ENCODE measurements around the gene RCOR1. TPM values are rescaled to one million over a fixed set of nuclear protein-coding genes. Genes with fewer than 3 reads are reported as not detected.

The RCOR1 gene
- total RNA-seq, 2 experiments from 2014 or later, result 22.4 to 24.7 TPM

DNA sequence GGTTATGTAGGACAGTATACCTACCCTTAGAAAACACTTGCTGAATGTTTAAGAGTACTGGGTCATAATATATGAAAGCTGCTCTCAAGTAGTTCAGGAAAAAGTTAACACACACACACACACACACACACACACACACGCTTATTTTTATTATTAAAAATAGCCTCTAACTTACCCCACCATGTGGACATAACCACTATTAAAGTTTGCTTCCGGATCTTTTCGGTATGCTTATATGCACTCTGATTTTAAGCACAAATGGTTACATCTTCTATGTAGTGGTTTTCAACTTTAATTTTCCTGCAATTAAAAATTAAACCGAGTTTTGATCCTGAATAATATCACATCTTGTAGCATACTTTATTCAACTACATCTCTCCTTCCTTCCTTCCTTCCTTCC is 99.9 kb downstream of the RCOR1 start:
- Mint-ChIP-seq H3K4me1 (ENCODE audit: low read depth) (peaks cover 12% of the 10 kb centered on the region), H3K27ac (no peak overlapping the region), H3K9me3 (ENCODE audit: insufficient read depth) (no peaks in the 10 kb centered on the region), H3K36me3 (ENCODE audit: low read depth) (no peaks in the 10 kb centered on the region), H3K27me3 (ENCODE audit: low read depth) (no peaks in the 10 kb centered on the region), H3K4me3 (no peak overlapping the region)
- CTCF ChIA-PET, result no interaction called here
- POLR2A ChIA-PET, result no interaction called here
- ATAC-seq (no peak), DNase-seq (no peak)

DNA sequence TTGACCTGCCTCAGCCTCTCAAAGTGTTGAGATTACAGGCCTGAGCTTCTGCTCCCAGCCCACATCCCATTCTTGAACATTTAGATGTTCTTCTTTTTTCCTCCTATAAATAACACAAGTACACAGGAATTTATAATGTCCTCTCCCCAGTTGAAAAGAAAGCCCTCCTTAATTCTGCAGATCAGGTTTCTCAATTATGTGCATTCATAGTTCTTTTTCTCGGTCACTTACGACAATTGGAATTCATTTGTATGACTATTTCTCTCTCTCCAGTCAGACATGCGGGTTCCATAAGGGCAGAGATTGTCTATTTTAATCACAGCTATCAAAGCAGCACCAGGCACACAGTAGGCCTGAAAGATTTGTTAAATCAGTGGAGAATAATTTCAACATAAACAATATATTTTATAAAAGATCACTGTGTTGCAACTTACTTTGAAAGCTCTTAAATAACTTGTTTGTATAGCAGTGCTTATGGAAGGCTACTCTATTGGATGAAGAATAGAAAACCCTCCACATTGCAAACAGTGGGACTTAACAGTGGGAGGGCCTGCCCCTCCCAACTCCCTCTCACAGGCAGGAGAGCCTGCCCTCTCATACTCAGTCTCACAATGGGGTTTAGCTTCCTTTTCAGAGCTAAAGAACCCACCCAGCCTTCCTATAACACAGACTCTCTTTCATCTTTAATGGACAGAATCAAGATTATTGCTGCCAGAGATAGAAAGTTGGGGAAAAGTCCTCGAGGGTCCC is 100.7 kb downstream of the RCOR1 start:
- POLR2A ChIA-PET, result interaction anchor here (0.6 to 1.1 kb wide), 2 partner anchors 81 to 90 kb away, joined by 3 to 4 read pairs; no protein-coding TSS in a partner anchor
- H3K4me1 Mint-ChIP-seq (ENCODE audit: low read depth), result peaks cover 14% of the 10 kb centered on the region
- DNase-seq, result no peak
- no peak for ATAC-seq
- CTCF ChIA-PET, result interaction anchor here (0.6 to 3.2 kb wide), 22 partner anchors 10 to 494 kb away, joined by 3 to 30 read pairs (median 8); no protein-coding TSS in a partner anchor
- H3K9me3 Mint-ChIP-seq (ENCODE audit: insufficient read depth), result no peaks in the 10 kb centered on the region
- H3K36me3 Mint-ChIP-seq (ENCODE audit: low read depth), result no peaks in the 10 kb centered on the region
- H3K4me3 Mint-ChIP-seq, result no peak overlapping the region
- no peaks in the 10 kb centered on the region for H3K27me3 Mint-ChIP-seq (ENCODE audit: low read depth)
- H3K27ac Mint-ChIP-seq, result no peak overlapping the region

DNA sequence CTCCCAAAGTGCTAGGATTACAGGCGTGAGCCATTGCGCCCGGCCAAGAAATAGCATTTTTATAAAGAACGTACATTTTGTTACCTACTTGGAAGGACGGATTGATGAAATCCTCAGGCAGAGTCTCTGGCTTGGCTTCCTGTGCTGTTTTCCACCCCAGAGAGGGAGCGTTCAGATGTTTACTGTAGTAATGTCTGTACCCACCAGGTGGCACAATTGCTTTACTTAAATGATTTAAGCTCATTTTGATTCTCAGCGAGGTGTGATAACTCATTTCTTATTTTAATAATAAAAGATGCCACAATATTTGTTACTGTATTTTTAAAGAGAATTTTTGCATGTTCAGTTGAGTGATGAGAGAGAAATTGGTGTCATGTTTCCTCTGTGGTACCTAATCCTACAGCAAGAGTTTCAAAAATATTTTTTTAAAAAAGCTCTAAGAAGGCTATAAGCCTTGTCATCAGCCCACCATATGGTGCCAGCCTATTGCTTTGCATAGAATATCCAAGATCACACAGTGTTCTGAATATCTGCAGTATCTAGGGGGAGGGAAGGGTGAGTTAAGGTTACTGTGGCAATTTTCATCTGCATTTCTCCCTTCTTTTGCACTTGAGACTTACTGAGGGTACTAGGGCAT is 102.2 kb downstream of the RCOR1 start:
- Mint-ChIP-seq H3K4me1 (ENCODE audit: low read depth) (peaks cover 14% of the 10 kb centered on the region), H3K9me3 (ENCODE audit: insufficient read depth) (no peaks in the 10 kb centered on the region), H3K36me3 (ENCODE audit: low read depth) (no peaks in the 10 kb centered on the region), H3K27me3 (ENCODE audit: low read depth) (no peaks in the 10 kb centered on the region), H3K4me3 (no peak overlapping the region), H3K27ac (no peak overlapping the region)
- ChIA-PET CTCF (interaction anchor here (0.7 to 3.2 kb wide), 44 partner anchors 9 to 598 kb away, joined by 3 to 30 read pairs (median 5); no protein-coding TSS in a partner anchor), POLR2A (interaction anchor here (0.6 to 1.0 kb wide), 3 partner anchors 9 to 361 kb away, joined by 3 read pairs; no protein-coding TSS in a partner anchor)
- DNase-seq, result peak; percentile 77
- ATAC-seq, result no peak

DNA sequence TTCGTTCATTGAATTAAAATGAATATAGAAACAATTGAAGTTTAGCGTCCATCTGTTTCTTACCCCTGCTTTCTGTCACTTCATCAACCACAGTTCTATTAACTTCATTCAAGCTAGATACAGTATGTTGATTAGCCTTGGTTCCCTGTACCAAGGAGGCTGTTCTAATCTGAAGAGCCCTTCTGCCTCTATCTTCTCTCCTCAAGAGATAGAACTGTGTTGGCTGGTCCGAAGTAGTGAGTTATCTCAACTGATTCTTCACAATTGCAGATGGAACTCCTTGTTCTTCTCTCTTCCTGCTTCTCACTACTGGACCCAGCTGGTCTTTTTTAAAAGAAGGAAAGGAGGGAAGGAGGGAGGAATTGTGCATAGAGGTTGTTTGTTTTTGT is 102.7 kb downstream of the RCOR1 start:
- no peak overlapping the region for H3K27ac Mint-ChIP-seq
- no peaks in the 10 kb centered on the region for H3K27me3 Mint-ChIP-seq (ENCODE audit: low read depth)
- H3K4me1 Mint-ChIP-seq (ENCODE audit: low read depth), result peaks cover 14% of the 10 kb centered on the region
- ATAC-seq (no peak), DNase-seq (no peak)
- H3K4me3 Mint-ChIP-seq, result no peak overlapping the region
- ChIA-PET CTCF (interaction anchor here (0.7 to 3.2 kb wide), 43 partner anchors 8 to 598 kb away, joined by 3 to 30 read pairs (median 5); no protein-coding TSS in a partner anchor), POLR2A (interaction anchor here (0.6 to 1.0 kb wide), 2 partner anchors 9 to 360 kb away, joined by 3 read pairs; no protein-coding TSS in a partner anchor)
- H3K36me3 Mint-ChIP-seq (ENCODE audit: low read depth), result no peaks in the 10 kb centered on the region
- H3K9me3 Mint-ChIP-seq (ENCODE audit: insufficient read depth), result no peaks in the 10 kb centered on the region

DNA sequence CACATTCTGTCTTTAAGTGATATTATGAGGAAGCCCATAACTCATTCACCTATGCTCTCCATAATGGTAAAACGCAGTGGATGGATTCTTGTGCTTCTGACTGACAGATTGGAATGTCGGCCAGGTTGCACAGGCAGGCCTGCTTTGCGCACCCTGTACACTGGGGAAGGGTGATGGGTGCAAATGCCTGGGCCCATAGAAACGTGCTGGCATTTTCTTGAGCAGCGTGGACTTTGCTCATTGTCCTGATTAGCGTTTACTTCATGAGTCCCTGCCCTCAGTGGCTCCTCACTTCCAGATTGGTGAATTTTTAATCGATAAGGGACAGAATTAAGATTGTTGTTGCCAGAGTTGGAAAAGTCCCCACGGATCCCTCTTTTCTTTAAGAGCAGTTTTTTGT is 103.9 kb downstream of the RCOR1 start:
- CTCF ChIA-PET, result interaction anchor here (1.4 to 3.2 kb wide), 6 partner anchors 9 to 222 kb away, joined by 4 to 30 read pairs (median 12); no protein-coding TSS in a partner anchor
- Mint-ChIP-seq H3K4me3 (no peak overlapping the region), H3K9me3 (ENCODE audit: insufficient read depth) (no peaks in the 10 kb centered on the region), H3K36me3 (ENCODE audit: low read depth) (peaks cover 6% of the 10 kb centered on the region), H3K27me3 (ENCODE audit: low read depth) (no peaks in the 10 kb centered on the region), H3K27ac (no peak overlapping the region), H3K4me1 (ENCODE audit: low read depth) (peaks cover 14% of the 10 kb centered on the region)
- no peak for ATAC-seq
- POLR2A ChIA-PET, result no interaction called here
- no peak for DNase-seq

DNA sequence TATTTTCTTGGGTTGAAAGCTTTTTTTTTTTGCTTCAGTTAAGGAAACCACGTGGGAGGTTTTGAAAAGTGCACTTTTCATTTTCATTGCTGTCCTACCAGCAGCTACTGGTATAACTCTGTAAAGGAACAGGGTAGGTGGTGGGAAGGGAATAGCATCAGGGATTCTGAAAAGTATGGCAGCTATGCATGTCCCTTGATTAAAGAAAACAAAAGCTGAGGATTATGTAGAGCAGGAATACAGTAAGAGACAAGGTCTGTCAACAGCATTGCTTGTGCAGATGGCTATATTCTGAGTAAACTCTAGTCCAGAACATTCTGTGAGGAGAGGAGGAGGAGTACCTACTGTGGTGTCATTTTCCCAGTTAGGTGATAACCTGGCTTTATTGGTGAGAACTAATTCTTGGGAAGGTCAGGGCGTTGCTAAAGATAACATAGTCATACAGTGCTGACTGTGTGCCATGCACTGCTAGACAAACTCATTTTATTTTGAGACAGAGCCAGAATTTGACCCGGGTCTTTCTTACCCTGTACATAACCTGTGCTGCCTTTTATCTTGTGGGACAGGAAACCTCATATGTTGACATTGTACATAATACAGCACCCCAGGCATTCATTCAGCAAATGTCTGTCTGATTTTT is 104.5 kb downstream of the RCOR1 start:
- Mint-ChIP-seq H3K36me3 (ENCODE audit: low read depth) (peaks cover 12% of the 10 kb centered on the region), H3K27me3 (ENCODE audit: low read depth) (no peaks in the 10 kb centered on the region), H3K9me3 (ENCODE audit: insufficient read depth) (no peaks in the 10 kb centered on the region), H3K4me3 (no peak overlapping the region), H3K4me1 (ENCODE audit: low read depth) (peaks cover 14% of the 10 kb centered on the region), H3K27ac (no peak overlapping the region)
- ATAC-seq, result no peak
- POLR2A ChIA-PET, result no interaction called here
- DNase-seq, result no peak
- CTCF ChIA-PET, result interaction anchor here (1.4 kb wide), 2 partner anchors 102 to 204 kb away, joined by 4 to 5 read pairs; no protein-coding TSS in a partner anchor

DNA sequence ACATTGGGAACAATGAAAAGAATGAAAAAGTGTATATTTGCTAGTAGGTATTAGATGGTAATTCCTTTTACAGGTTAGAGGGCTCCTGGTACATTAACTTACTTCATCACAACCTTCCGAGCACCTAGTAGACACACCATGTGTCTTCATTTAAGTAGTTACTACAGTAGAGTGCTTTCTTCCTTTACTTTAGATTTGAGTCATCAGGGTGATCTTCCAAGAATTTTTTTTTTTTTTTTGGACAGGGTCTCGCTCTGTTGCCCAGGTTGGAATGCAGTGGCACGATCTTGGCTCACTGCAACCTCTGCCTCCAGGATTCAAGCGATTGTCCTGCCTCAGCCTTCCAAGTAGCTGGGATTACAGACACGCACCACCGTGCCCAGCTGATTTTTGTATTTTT is 105.1 kb downstream of the RCOR1 start:
- DNase-seq (no peak), ATAC-seq (no peak)
- no peaks in the 10 kb centered on the region for H3K27me3 Mint-ChIP-seq (ENCODE audit: low read depth)
- ChIA-PET CTCF (no interaction called here), POLR2A (no interaction called here)
- H3K4me1 Mint-ChIP-seq (ENCODE audit: low read depth), result peaks cover 14% of the 10 kb centered on the region
- H3K36me3 Mint-ChIP-seq (ENCODE audit: low read depth), result peaks cover 17% of the 10 kb centered on the region
- no peak overlapping the region for H3K4me3 Mint-ChIP-seq
- H3K9me3 Mint-ChIP-seq (ENCODE audit: insufficient read depth), result no peaks in the 10 kb centered on the region
- H3K27ac Mint-ChIP-seq, result no peak overlapping the region

DNA sequence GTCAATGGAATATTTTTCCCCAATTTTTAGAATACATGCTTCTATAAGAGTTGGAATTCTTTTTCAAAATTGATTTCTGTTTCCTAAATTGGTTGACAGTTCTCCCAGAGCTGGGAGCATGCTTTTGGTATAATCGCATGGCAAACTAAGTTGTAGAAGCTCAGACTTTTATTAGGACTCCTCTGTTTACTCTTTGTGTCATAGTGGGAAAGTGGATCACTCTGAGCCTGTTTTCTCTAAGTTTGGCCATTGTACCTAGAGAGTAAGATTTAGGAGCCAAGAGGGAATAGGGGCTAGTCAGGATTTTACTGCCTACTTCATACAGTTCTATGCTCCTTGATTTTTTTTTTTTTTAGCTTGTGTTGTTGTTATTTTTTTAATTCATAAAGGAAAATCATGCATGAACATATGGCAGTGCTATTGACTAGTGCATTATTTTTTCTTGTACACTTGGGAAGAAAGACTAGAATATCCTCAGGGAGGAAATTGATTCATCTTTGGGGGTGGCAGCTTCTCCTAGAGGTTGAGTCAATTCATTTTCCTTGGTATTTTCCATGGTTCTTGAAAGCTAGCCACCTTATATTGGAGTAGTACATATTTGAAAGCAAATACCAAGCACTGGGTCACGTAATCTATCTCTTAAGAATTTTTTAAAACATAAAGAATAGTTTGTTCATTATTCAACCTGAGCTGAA is 107.1 kb downstream of the RCOR1 start:
- DNase-seq (no peak), ATAC-seq (no peak)
- H3K4me3 Mint-ChIP-seq, result no peak overlapping the region
- H3K36me3 Mint-ChIP-seq (ENCODE audit: low read depth), result peaks cover 33% of the 10 kb centered on the region
- H3K9me3 Mint-ChIP-seq (ENCODE audit: insufficient read depth), result no peaks in the 10 kb centered on the region
- H3K4me1 Mint-ChIP-seq (ENCODE audit: low read depth), result peaks cover 14% of the 10 kb centered on the region
- CTCF ChIA-PET, result interaction anchor here (0.5 to 1.3 kb wide), 5 partner anchors 10 to 324 kb away, joined by 3 to 4 read pairs (median 3); no protein-coding TSS in a partner anchor
- H3K27me3 Mint-ChIP-seq (ENCODE audit: low read depth), result no peaks in the 10 kb centered on the region
- H3K27ac Mint-ChIP-seq, result no peak overlapping the region
- POLR2A ChIA-PET, result interaction anchor here (1.3 kb wide), 1 partner anchor 18 kb away, joined by 3 read pairs; no protein-coding TSS in a partner anchor

DNA sequence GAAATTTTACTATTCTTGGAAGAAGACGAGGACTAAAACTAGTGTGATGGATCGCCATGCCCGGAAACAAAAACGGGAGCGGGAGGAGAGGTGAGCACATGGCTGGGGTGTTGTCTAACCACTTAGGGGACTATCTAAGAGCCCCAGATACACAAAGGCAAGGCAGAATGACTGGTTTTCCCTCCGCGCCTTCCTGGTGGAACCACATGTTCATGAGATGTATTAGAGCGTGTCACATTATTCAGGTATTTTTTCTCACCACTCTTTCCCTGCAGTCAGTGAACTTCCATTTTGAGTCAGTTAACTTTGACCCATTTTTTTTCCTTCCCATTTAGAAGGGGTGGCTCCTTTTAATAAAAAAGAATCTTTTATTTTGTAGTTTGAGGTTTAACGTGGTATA is 116.0 kb downstream of the RCOR1 start:
- H3K27ac Mint-ChIP-seq, result no peak overlapping the region
- DNase-seq (no peak), ATAC-seq (no peak)
- ChIA-PET POLR2A (no interaction called here), CTCF (interaction anchor here (1.2 kb wide), 1 partner anchor 9 kb away, joined by 3 read pairs; no protein-coding TSS in a partner anchor)
- H3K4me3 Mint-ChIP-seq, result no peak overlapping the region
- H3K9me3 Mint-ChIP-seq (ENCODE audit: insufficient read depth), result no peaks in the 10 kb centered on the region
- H3K4me1 Mint-ChIP-seq (ENCODE audit: low read depth), result no peaks in the 10 kb centered on the region
- H3K27me3 Mint-ChIP-seq (ENCODE audit: low read depth), result no peaks in the 10 kb centered on the region
- peaks cover 32% of the 10 kb centered on the region for H3K36me3 Mint-ChIP-seq (ENCODE audit: low read depth)

DNA sequence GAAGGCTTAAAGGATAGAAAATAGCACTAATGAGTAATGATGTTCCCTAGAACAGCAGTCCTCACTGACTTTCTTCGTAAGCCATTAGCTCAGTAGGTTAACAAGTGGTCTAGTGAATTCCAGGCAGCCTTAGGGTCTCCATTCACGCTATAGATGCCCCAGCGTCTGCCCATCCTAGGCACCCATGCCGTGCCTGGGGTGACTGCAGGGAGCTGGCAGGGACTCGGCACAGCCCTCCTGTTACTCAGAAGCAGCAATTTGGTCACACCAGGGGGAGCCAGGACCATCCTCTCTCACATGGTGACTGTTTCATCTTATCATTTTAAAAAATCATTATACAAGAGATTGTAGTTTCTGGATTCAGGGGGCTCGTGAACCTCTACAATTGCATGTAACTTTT is 118.8 kb downstream of the RCOR1 start:
- H3K36me3 Mint-ChIP-seq (ENCODE audit: low read depth), result peaks cover 29% of the 10 kb centered on the region
- no peaks in the 10 kb centered on the region for H3K4me1 Mint-ChIP-seq (ENCODE audit: low read depth)
- H3K9me3 Mint-ChIP-seq (ENCODE audit: insufficient read depth), result no peaks in the 10 kb centered on the region
- no peak overlapping the region for H3K4me3 Mint-ChIP-seq
- H3K27ac Mint-ChIP-seq, result no peak overlapping the region
- no peaks in the 10 kb centered on the region for H3K27me3 Mint-ChIP-seq (ENCODE audit: low read depth)
- DNase-seq, result no peak
- no peak for ATAC-seq
- ChIA-PET CTCF (interaction anchor here (2.0 kb wide), 1 partner anchor 17 kb away, joined by 11 read pairs; no protein-coding TSS in a partner anchor), POLR2A (no interaction called here)

DNA sequence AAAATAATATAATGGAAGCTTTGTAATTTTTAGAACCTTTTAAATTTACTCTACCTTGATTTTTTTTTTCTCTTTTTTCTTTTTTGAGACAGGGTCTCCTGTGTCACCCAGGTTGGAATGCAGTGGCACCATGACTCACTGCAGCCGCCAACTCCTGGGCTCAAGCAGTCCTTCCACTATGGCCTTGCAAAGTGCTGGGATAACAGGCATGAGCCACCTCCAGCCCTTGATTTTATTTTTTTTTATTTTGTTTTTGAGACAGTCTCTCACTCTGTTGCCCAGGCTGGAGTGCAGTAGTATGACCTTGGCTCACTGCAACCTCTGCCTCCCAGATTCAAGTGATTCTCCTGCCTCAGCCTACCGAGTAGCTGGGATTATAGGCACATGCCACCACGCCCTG is 119.5 kb downstream of the RCOR1 start:
- ATAC-seq (no peak), DNase-seq (no peak)
- no peak overlapping the region for H3K27ac Mint-ChIP-seq
- H3K4me1 Mint-ChIP-seq (ENCODE audit: low read depth), result peaks cover under 1% of the 10 kb centered on the region
- H3K36me3 Mint-ChIP-seq (ENCODE audit: low read depth), result peaks cover 30% of the 10 kb centered on the region
- no peaks in the 10 kb centered on the region for H3K27me3 Mint-ChIP-seq (ENCODE audit: low read depth)
- CTCF ChIA-PET, result interaction anchor here (2.0 kb wide), 1 partner anchor 18 kb away, joined by 11 read pairs; no protein-coding TSS in a partner anchor
- no peaks in the 10 kb centered on the region for H3K9me3 Mint-ChIP-seq (ENCODE audit: insufficient read depth)
- POLR2A ChIA-PET, result no interaction called here
- H3K4me3 Mint-ChIP-seq, result no peak overlapping the region
